SK-N-SH (cell line): ENCODE results near the gene THADA.
A peak's percentile ranks its signal among the peaks of the same experiment; 100 is the strongest.

Experiments used
- EP300 ChIP-seq, 2 experiments: IDR thresholded peaks; 2 replicates each; pipeline versions ENCODE4 v1.4.0 to v1.6.1; 2012; ENCODE audit warnings: borderline replicate concordance in 1 of 2, low read depth in 1 of 2, low read length in 1 of 2
- EZH2phosphoT487 ChIP-seq: fragments of 200-600 bp; sonication (generic); IDR thresholded peaks from 2 replicates; pipeline ENCODE4 v1.6.1; 2017; ENCODE audit warnings: low read depth, mixed run types, mild to moderate bottlenecking, antibody characterized with exemption, moderate library complexity, borderline replicate concordance
- GABPA ChIP-seq: IDR thresholded peaks from 2 replicates; pipeline ENCODE4 v1.4.0; 2012; ENCODE audit warnings: low read depth, mild to moderate bottlenecking
- IRF3 ChIP-seq: fragments of 150-350 bp; IDR thresholded peaks from 2 replicates; pipeline ENCODE4 v1.6.1; 2016; ENCODE audit warnings: mild to moderate bottlenecking, low read depth, low read length
- MAX ChIP-seq: IDR thresholded peaks from 2 replicates; pipeline ENCODE4 v1.4.0; 2012; ENCODE audit warnings: low read depth
- MXI1 ChIP-seq: IDR thresholded peaks from 2 replicates; pipeline ENCODE4 v1.6.1; 2012; ENCODE audit warnings: mild to moderate bottlenecking, low read depth, low read length, improper control_type of control experiment
- RFX5 ChIP-seq: IDR thresholded peaks from 2 replicates; pipeline ENCODE4 v1.6.1; 2012; ENCODE audit warnings: mild to moderate bottlenecking, improper control_type of control experiment, low read length
- TAF1 ChIP-seq: IDR thresholded peaks from 2 replicates; pipeline ENCODE4 v1.6.1; 2012; ENCODE audit warnings: low read depth, mild to moderate bottlenecking, low read length, moderate library complexity, borderline replicate concordance
- TEAD4 ChIP-seq: IDR thresholded peaks from 2 replicates; pipeline ENCODE4 v1.4.0; 2012; ENCODE audit warnings: mild to moderate bottlenecking, borderline replicate concordance; ENCODE audit not compliant: insufficient read depth
- TF ChIP-seq, protein P1 (sequence below): fragments of 200-600 bp; sonication (generic); IDR thresholded peaks from 2 replicates; pipeline ENCODE4 v1.6.1; 2017; ENCODE audit warnings: antibody characterized with exemption, mild to moderate bottlenecking, moderate library complexity

DNA sequence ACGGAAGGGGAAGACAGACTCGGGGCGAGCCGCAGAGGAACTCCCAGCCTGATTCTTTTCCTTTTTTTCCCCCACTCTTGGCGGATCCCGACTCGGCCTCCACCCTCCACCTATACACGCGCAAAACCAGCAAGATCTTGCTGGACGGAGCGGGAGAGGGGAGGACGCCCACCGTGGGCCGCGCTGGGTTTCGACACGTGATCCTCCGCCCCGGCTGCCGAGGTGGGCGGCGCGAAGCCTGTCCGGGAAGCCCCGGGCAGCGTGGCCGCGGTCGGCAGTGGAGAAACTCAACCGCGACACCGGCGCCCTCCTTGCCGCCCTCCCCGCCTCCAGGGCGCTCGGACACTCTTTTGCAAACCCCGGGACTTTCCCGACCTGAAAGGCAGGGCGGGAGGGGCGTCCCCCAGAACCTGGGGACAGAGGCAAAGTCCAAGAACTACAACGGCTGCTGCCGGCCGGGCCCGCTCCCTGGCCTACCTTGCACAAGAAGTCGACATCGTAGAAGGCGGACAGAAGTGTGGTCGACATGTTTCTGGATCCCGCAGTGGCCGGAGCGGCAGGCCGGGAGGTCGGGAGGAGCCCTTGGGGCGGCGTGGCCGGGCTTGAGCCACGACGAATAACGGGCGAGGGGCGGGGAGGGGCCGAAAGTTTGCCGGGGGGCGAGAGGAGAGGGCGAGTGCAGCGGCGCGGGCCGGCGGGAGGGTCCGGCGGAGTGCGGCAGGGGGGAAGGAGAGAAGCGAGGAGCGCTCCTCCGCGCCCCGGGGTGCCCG, 369.9 kb downstream of the THADA start:
- no peak; the same call in 1 of the 2 replicates for TF ChIP-seq TAF1
- TF ChIP-seq, protein P1, sequence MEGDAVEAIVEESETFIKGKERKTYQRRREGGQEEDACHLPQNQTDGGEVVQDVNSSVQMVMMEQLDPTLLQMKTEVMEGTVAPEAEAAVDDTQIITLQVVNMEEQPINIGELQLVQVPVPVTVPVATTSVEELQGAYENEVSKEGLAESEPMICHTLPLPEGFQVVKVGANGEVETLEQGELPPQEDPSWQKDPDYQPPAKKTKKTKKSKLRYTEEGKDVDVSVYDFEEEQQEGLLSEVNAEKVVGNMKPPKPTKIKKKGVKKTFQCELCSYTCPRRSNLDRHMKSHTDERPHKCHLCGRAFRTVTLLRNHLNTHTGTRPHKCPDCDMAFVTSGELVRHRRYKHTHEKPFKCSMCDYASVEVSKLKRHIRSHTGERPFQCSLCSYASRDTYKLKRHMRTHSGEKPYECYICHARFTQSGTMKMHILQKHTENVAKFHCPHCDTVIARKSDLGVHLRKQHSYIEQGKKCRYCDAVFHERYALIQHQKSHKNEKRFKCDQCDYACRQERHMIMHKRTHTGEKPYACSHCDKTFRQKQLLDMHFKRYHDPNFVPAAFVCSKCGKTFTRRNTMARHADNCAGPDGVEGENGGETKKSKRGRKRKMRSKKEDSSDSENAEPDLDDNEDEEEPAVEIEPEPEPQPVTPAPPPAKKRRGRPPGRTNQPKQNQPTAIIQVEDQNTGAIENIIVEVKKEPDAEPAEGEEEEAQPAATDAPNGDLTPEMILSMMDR: no peak
- TF ChIP-seq MAX: peak; percentile 85
- TF ChIP-seq EP300 (IDR thresholded peaks at IDR 0.05; ENCODE audit: borderline replicate concordance in 1 of 2, low read depth in 1 of 2, low read length in 1 of 2): no peak
- TF ChIP-seq RFX5: no peak
- TF ChIP-seq MXI1: peak; percentile 94
- no peak for TF ChIP-seq EZH2phosphoT487
- TF ChIP-seq IRF3: no peak
- TF ChIP-seq GABPA: 0 out of 2 replicates have a peak, but pooled peaks have one; percentile 21
- TF ChIP-seq TEAD4: no peak
